GM12873 (cell line): ENCODE measurements around the gene CASZ1.

Experiments
- CTCF ChIP-seq: IDR thresholded peaks from 2 replicates; pipeline ENCODE4 v1.5.1; 2012; ENCODE audit warnings: low read depth, mild to moderate bottlenecking, moderate library complexity, low read length, control low read depth; ENCODE audit not compliant: insufficient read depth; ENCODE audit errors: missing control alignments

The CASZ1 gene

GRCh38 chr1:10714337-10715114 lies 81.9 kb downstream of the CASZ1 start:
- TF ChIP-seq CTCF: no peak

- no peak for TF ChIP-seq CTCF
Measured at GRCh38 chr1:10713614-10714013, 82.8 kb downstream of the CASZ1 start.

GRCh38 chr1:10712568-10713362 lies 83.7 kb downstream of the CASZ1 start:
- TF ChIP-seq CTCF: no peak

- no peak for TF ChIP-seq CTCF
Measured at GRCh38 chr1:10710489-10710888, 86.0 kb downstream of the CASZ1 start.

GRCh38 chr1:10709646-10710045 lies 86.8 kb downstream of the CASZ1 start:
- TF ChIP-seq CTCF: no peak

GRCh38 chr1:10709165-10709564 lies 87.3 kb downstream of the CASZ1 start:
- TF ChIP-seq CTCF: no peak

GRCh38 chr1:10708757-10709156 lies 87.7 kb downstream of the CASZ1 start:
- no peak for TF ChIP-seq CTCF
